GM03348 (cell line): ENCODE data around the gene LMNTD2.

Source experiments
- DNase-seq: peaks from one replicate; pipeline ENCODE4 v3.0.0; 2012; ENCODE audit warnings: low spot score

LMNTD2 gene

GRCh38 chr11:560305-561147, at the start of gene LMNTD2, which contains the start of gene RASSF7:
Gene LMNTD2 (minus strand): TSS chr11:560738. CDS start chr11:560716, 22 bp downstream.
Gene RASSF7 (plus strand): TSS chr11:560970. CDS start chr11:561769, 799 bp downstream.
- DNase-seq: peak; percentile 100

- DNase-seq: no peak
These were observed 48.8 kb upstream of the LMNTD2 start for GRCh38 chr11:609341-609811.

- DNase-seq: no peak
These were observed 48.3 kb upstream of the LMNTD2 start for GRCh38 chr11:608791-609251.

- DNase-seq: no peak
These were observed 47.6 kb upstream of the LMNTD2 start for GRCh38 chr11:607971-608659.

GRCh38 chr11:607020-607780, 46.7 kb upstream of the LMNTD2 start:
- DNase-seq: no peak

- no peak for DNase-seq
These were observed 45.7 kb upstream of the LMNTD2 start for GRCh38 chr11:606245-606644.

- no peak for DNase-seq
These were observed 45.0 kb upstream of the LMNTD2 start for GRCh38 chr11:605286-606129.

GRCh38 chr11:603154-603553, 42.6 kb upstream of the LMNTD2 start:
- no peak for DNase-seq

GRCh38 chr11:601573-602245, 41.2 kb upstream of the LMNTD2 start:
- DNase-seq: no peak

GRCh38 chr11:598005-598680, 37.6 kb upstream of the LMNTD2 start:
- DNase-seq: no peak

GRCh38 chr11:597166-597725, 36.7 kb upstream of the LMNTD2 start:
- no peak for DNase-seq

GRCh38 chr11:596374-596773, 35.8 kb upstream of the LMNTD2 start:
- DNase-seq: no peak

GRCh38 chr11:595400-595799, 34.9 kb upstream of the LMNTD2 start:
- no peak for DNase-seq

GRCh38 chr11:593347-593746, 32.8 kb upstream of the LMNTD2 start:
- no peak for DNase-seq

- no peak for DNase-seq
These were observed 32.4 kb upstream of the LMNTD2 start for GRCh38 chr11:592918-593317.

- no peak for DNase-seq
These were observed 32.0 kb upstream of the LMNTD2 start for GRCh38 chr11:592501-592900.

GRCh38 chr11:590997-591396, 30.5 kb upstream of the LMNTD2 start:
- DNase-seq: no peak

- no peak for DNase-seq
These were observed 29.3 kb upstream of the LMNTD2 start for GRCh38 chr11:589798-590197.

- DNase-seq: peak; percentile 62
These were observed 27.4 kb upstream of the LMNTD2 start for GRCh38 chr11:587978-588380.

GRCh38 chr11:587546-587945, 27.0 kb upstream of the LMNTD2 start:
- DNase-seq: no peak
